DOHH2 (cell line): ENCODE measurements around the gene DUS3L.

Experiments used
- EZH2phosphoT487 ChIP-seq: fragments of 200-600 bp; sonication (generic); IDR thresholded peaks from 2 replicates; pipeline ENCODE4 v1.6.1; 2017; ENCODE audit warnings: borderline replicate concordance, mild to moderate bottlenecking, antibody characterized with exemption, low read length, moderate library complexity, mixed read lengths
- TF ChIP-seq, protein P1 (sequence below): fragments of 200-600 bp; sonication (generic); IDR thresholded peaks from one replicate; pipeline ENCODE4 v1.5.1; 2014; ENCODE audit warnings: antibody characterized with exemption, mild to moderate bottlenecking, low read depth, low read length; ENCODE audit not compliant: poor library complexity, severe bottlenecking

DNA sequence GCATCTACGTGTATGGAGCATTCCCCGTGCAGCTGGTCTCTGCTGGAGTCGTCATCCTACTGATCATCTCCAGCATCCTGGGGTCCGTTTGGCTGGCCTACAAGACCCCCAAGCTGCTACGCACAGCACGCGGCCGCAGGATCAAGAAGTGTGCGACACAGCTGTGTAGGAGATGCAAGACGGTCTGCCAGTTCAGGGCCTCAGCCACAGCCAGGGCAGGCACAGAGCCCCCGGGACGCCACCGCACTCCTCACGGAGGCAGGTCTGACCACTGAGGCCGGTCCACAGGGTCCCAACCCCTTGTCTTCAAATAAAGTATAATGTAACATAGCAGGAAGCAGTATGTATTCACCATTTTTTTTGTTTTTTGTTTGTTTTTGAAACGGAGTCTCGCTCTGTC lies 12.6 kb downstream of the DUS3L start:
- TF ChIP-seq, protein P1, sequence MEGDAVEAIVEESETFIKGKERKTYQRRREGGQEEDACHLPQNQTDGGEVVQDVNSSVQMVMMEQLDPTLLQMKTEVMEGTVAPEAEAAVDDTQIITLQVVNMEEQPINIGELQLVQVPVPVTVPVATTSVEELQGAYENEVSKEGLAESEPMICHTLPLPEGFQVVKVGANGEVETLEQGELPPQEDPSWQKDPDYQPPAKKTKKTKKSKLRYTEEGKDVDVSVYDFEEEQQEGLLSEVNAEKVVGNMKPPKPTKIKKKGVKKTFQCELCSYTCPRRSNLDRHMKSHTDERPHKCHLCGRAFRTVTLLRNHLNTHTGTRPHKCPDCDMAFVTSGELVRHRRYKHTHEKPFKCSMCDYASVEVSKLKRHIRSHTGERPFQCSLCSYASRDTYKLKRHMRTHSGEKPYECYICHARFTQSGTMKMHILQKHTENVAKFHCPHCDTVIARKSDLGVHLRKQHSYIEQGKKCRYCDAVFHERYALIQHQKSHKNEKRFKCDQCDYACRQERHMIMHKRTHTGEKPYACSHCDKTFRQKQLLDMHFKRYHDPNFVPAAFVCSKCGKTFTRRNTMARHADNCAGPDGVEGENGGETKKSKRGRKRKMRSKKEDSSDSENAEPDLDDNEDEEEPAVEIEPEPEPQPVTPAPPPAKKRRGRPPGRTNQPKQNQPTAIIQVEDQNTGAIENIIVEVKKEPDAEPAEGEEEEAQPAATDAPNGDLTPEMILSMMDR = no peak
- TF ChIP-seq EZH2phosphoT487 = no peak
